Measurements from ENCODE around the gene FGF6. TPM values are rescaled to one million over a fixed set of nuclear protein-coding genes. Genes with fewer than 3 reads are reported as not detected.

FGF6 gene, protein sequence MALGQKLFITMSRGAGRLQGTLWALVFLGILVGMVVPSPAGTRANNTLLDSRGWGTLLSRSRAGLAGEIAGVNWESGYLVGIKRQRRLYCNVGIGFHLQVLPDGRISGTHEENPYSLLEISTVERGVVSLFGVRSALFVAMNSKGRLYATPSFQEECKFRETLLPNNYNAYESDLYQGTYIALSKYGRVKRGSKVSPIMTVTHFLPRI
- not detected for total RNA-seq
- long read RNA-seq, donor 1 = 0 reads
- long read RNA-seq, donor 2 = 0 reads

DNA sequence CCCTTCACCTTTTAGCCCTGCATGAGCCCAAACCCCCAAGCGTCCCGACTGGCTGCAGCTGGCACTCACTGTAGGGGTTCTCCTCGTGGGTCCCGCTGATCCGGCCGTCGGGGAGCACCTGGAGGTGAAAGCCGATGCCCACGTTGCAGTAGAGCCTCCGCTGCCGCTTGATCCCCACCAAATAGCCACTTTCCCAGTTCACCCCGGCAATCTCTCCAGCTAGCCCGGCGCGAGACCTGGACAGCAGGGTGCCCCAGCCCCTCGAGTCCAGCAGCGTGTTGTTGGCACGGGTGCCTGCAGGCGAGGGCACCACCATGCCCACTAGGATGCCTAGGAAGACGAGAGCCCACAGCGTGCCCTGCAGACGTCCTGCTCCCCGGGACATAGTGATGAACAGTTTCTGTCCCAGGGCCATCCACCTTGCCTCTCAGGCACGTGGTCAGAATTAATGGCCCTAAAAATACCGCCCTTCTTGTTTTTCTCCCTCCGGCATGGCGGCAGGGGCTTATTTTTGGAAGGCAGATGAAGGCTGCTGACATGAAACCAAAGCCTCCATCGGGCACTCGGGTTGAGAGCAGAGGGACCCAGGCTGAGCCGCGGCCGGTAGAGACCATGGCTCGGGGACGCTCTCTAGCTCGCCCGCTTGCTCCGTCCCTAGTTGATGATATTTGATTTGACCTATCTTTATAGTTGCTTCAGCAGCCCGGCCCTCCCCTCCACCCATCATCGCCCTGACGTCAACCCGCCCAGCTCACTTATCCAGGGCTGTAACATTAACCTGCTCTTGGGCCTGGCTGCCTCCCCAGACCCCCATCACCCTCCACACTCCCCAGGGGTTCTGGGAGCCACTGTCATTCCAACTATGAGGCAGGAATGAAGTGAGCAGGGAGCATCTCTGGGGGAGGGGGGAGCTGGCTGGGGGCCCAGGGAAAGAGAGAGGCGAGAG is at the start of gene FGF6:
Gene FGF6 (minus strand): TSS at position 660 of the 946 bp plus-strand sequence. CDS start 245 bp downstream, at position 415.
- no peak within 1 kb of the TSS for H3K4me3 ChIP-seq
- TF ChIP-seq, protein P1, sequence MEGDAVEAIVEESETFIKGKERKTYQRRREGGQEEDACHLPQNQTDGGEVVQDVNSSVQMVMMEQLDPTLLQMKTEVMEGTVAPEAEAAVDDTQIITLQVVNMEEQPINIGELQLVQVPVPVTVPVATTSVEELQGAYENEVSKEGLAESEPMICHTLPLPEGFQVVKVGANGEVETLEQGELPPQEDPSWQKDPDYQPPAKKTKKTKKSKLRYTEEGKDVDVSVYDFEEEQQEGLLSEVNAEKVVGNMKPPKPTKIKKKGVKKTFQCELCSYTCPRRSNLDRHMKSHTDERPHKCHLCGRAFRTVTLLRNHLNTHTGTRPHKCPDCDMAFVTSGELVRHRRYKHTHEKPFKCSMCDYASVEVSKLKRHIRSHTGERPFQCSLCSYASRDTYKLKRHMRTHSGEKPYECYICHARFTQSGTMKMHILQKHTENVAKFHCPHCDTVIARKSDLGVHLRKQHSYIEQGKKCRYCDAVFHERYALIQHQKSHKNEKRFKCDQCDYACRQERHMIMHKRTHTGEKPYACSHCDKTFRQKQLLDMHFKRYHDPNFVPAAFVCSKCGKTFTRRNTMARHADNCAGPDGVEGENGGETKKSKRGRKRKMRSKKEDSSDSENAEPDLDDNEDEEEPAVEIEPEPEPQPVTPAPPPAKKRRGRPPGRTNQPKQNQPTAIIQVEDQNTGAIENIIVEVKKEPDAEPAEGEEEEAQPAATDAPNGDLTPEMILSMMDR (IDR thresholded peaks at IDR 0.05) = no peak
- no peak for DNase-seq
- no peak for ATAC-seq
- intact Hi-C loops (cut with DNase I, micrococcal nuclease) = no loop called here
- H3K4me1 ChIP-seq (ENCODE audit: low read depth) = no peaks in the 10 kb centered on the region
- H3K36me3 ChIP-seq (ENCODE audit: low read depth) = no peaks in the 10 kb centered on the region
- H3K9me3 ChIP-seq = no peaks in the 10 kb centered on the region

DNA sequence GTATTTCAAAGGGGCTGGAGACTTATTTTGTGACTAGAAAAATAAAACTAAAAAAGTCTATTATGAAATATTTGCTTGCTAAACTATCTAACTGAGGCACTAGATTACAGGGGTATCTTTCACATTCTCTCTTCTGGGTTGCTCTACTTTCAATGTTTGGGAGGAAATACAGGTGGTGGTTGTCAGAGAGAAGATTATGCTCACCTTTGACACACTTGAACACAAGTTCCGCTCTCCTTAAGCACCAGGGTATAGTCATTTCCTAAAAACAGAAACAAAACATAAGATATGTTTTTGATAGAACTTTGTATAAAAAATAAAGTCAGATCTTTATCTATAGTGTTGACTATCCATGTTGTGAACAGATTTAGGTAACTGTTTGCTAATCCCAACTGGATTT is 45.4 kb upstream of the FGF6 start:
- Histone ChIP-seq H3K4me1 (ENCODE audit: low read depth) (no peaks in the 10 kb centered on the region), H3K36me3 (ENCODE audit: low read depth) (peaks cover 10% of the 10 kb centered on the region), H3K4me3 (no peak overlapping the region), H3K9me3 (no peaks in the 10 kb centered on the region)
- intact Hi-C loops (cut with DNase I, micrococcal nuclease) = no loop called here
- no peak for ATAC-seq
- no peak for DNase-seq
- TF ChIP-seq, protein P1 (IDR thresholded peaks at IDR 0.05) = no peak

DNA sequence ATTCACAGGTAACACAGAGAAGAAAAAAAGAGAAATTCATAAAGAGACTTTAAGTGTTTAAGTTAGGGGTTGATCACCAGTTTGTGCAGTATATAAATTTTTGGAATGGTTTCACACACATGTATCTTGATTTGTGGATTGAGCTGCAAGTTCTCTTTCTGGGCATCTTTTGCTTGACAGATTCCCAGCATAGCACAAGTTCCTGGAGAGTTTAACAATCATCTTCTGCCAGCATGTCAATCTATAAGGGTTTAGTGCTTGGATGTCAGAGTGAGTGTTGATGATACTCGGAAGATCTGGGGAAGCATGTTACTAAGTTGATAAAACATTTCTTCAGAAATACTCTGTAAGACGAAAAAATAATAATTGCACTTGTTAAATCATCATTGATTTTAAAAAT is 43.9 kb upstream of the FGF6 start:
- H3K4me1 ChIP-seq (ENCODE audit: low read depth) = no peaks in the 10 kb centered on the region
- TF ChIP-seq, protein P1 (IDR thresholded peaks at IDR 0.05) = no peak
- intact Hi-C loops (cut with DNase I, micrococcal nuclease) = no loop called here
- no peaks in the 10 kb centered on the region for H3K9me3 ChIP-seq
- DNase-seq = no peak
- H3K36me3 ChIP-seq (ENCODE audit: low read depth) = peaks cover 10% of the 10 kb centered on the region
- H3K4me3 ChIP-seq = no peak overlapping the region
- no peak for ATAC-seq

DNA sequence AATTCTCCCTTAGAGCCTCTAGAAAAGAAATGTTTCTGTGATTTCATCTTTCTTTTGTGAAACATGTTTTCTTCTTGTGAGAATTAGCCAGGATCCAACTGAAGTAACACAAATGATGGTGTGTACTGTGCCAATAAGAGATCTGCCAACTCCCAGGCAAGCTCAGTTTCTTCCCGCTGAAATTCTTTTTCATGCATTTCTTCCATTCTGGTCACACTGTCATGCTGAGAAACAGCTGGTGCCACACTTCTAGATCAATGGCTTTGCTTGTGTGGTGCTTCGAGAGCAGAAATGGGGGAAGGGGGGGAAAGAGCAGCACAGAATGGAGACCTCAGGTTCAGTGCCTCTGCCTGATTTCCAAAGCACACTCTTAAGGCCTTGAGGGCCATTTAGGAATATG is 41.4 kb upstream of the FGF6 start:
- no peaks in the 10 kb centered on the region for H3K4me1 ChIP-seq (ENCODE audit: low read depth)
- TF ChIP-seq, protein P1 (IDR thresholded peaks at IDR 0.05) = no peak
- ATAC-seq = no peak

DNA sequence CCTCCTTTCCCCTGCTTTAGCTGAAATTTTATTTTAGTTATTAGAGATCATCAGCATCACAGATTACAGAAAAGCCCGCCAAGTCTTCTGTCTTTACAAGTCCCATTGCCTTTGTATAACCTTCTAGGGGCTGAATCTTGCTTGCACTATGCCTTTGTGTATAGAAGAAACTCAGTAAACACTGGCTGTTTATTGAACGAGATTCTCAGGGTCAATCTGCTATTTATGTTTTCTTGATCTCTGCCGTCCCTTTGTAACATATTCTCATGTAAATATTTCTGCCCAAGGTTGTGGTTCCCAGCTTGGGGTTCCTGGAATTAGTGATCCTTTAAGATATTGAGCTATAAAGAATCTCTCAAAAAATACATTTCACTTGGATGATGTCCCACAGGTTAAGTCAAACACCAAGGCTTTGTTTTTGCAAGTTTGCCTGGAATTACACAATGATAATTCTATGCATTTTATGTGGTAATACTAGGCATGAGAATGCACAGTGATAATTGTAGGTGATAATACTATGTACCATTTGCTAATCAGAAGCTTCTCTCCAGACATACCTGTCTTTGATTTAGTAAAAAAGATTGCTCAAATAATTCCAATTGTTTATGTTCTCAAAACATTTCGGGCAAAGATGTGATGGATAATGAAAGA is 40.6 kb upstream of the FGF6 start:
- H3K9me3 ChIP-seq = no peaks in the 10 kb centered on the region
- peaks cover 10% of the 10 kb centered on the region for H3K36me3 ChIP-seq (ENCODE audit: low read depth)
- DNase-seq = no peak
- TF ChIP-seq, protein P1 (IDR thresholded peaks at IDR 0.05) = no peak
- no peaks in the 10 kb centered on the region for H3K4me1 ChIP-seq (ENCODE audit: low read depth)
- no peak overlapping the region for H3K4me3 ChIP-seq
- intact Hi-C loops (cut with DNase I, micrococcal nuclease) = no loop called here
- no peak for ATAC-seq

More for the DNA sequence above, 41.4 kb upstream of the FGF6 start:
- intact Hi-C loops (cut with DNase I, micrococcal nuclease) = no loop called here
- DNase-seq = no peak
- no peaks in the 10 kb centered on the region for H3K9me3 ChIP-seq
- peaks cover 10% of the 10 kb centered on the region for H3K36me3 ChIP-seq (ENCODE audit: low read depth)
- H3K4me3 ChIP-seq = no peak overlapping the region

Measured in mucosa of descending colon (tissue), 3 donors.